Measurements from ENCODE around the gene CFAP100.

- no peak for TF ChIP-seq POLR2A (conservative IDR thresholded peaks at IDR 0.05)
- no peak for TF ChIP-seq EWSR1 (IDR thresholded peaks at IDR 0.05; ENCODE audit: borderline replicate concordance, low read depth, partially characterized antibody)
- TF ChIP-seq TAF15 (IDR thresholded peaks at IDR 0.05; ENCODE audit: low read depth, low read length) = no peak
- TF ChIP-seq TSHZ1 (CRISPR knock-in tag; IDR thresholded peaks at IDR 0.05) = no peak
- no peak for TF ChIP-seq EP300 (IDR thresholded peaks at IDR 0.05; ENCODE audit: low read length)
- no peak for TF ChIP-seq CTCF (IDR thresholded peaks at IDR 0.05 in 2 of 3, conservative IDR thresholded peaks at IDR 0.05 in 1 of 3; ENCODE audit: insufficient read depth in 2 of 3, low read depth in 1 of 3, low read length in 3 of 3)
- TF ChIP-seq ZBTB40 (IDR thresholded peaks at IDR 0.05) = no peak
- no peak for TF ChIP-seq ZBTB40 (CRISPR knock-in tag; IDR thresholded peaks at IDR 0.05)
- TF ChIP-seq ATF3 (IDR thresholded peaks at IDR 0.05) = no peak
- TF ChIP-seq ATF3 (CRISPR knock-in tag; conservative IDR thresholded peaks at IDR 0.05) = no peak
- TF ChIP-seq ATF2 (CRISPR knock-in tag; IDR thresholded peaks at IDR 0.05) = no peak
- no peak for TF ChIP-seq NFIC (IDR thresholded peaks at IDR 0.05)
Observed at GRCh38 chr3:126345231-126345630, 49.5 kb upstream of the CFAP100 start.

Data from K562 (cell line).